T-helper 2 cell treated with Interferon-gamma antibody and Interleukin-4, amounts not matched to agents 5 μg/mL and 100 μg/mL, for 36 hours (primary cell): ENCODE measurements around the gene MARK4.
"Not testable (repeated sequence)": the region's sequence is repeated elsewhere in the genome, so short reads cannot be mapped to it uniquely, and the experiment has no call there.

Source experiments
- DNase-seq: peaks from one replicate; pipeline ENCODE4 v3.0.0; 2021; ENCODE audit warnings: low spot score
- H3K27ac Mint-ChIP-seq: one replicate; pipeline ENCODE4 v1.8.0; 2021; ENCODE audit warnings: mild to moderate bottlenecking, mixed read lengths
- H3K27me3 Mint-ChIP-seq: one replicate; pipeline ENCODE4 v1.8.0; 2021; ENCODE audit warnings: low read depth, mixed read lengths
- H3K36me3 Mint-ChIP-seq: one replicate; pipeline ENCODE4 v1.8.0; 2021; ENCODE audit warnings: low read depth, mixed read lengths
- H3K4me1 Mint-ChIP-seq: one replicate; pipeline ENCODE4 v1.8.0; 2021; ENCODE audit warnings: low read depth, mixed read lengths
- H3K4me3 Mint-ChIP-seq: one replicate; pipeline ENCODE4 v1.8.0; 2022; ENCODE audit warnings: mild to moderate bottlenecking, moderate library complexity, mixed read lengths
- H3K9me3 Mint-ChIP-seq: one replicate; pipeline ENCODE4 v1.8.0; 2021; ENCODE audit warnings: mixed read lengths

The MARK4 gene

GRCh38 chr19:45312285-45312684, 61.2 kb downstream of the MARK4 start:
- H3K4me3 Mint-ChIP-seq, H3K36me3 Mint-ChIP-seq, DNase-seq, H3K4me1 Mint-ChIP-seq, H3K27ac Mint-ChIP-seq, H3K9me3 Mint-ChIP-seq: not testable (repeated sequence)
- H3K27me3 Mint-ChIP-seq, result peaks cover 12% of the 10 kb centered on the region

- H3K4me1 Mint-ChIP-seq, result no peaks in the 10 kb centered on the region
- no peaks in the 10 kb centered on the region for H3K36me3 Mint-ChIP-seq
- DNase-seq, result no peak
- H3K27ac Mint-ChIP-seq, result no peak overlapping the region
- no peaks in the 10 kb centered on the region for H3K9me3 Mint-ChIP-seq
- H3K4me3 Mint-ChIP-seq, result no peak overlapping the region
- peaks cover 19% of the 10 kb centered on the region for H3K27me3 Mint-ChIP-seq
Observed at GRCh38 chr19:45314708-45315245, 63.7 kb downstream of the MARK4 start.

GRCh38 chr19:45315304-45315703, 64.2 kb downstream of the MARK4 start:
- Mint-ChIP-seq H3K27ac (no peak overlapping the region), H3K27me3 (peaks cover 19% of the 10 kb centered on the region), H3K9me3 (no peaks in the 10 kb centered on the region), H3K4me1 (no peaks in the 10 kb centered on the region), H3K4me3 (no peak overlapping the region), H3K36me3 (no peaks in the 10 kb centered on the region)
- DNase-seq, result no peak

- H3K4me1 Mint-ChIP-seq, result no peaks in the 10 kb centered on the region
- H3K4me3 Mint-ChIP-seq, result no peak overlapping the region
- H3K27ac Mint-ChIP-seq, result no peak overlapping the region
- DNase-seq, result no peak
- H3K9me3 Mint-ChIP-seq, result no peaks in the 10 kb centered on the region
- peaks cover 39% of the 10 kb centered on the region for H3K27me3 Mint-ChIP-seq
- H3K36me3 Mint-ChIP-seq, result no peaks in the 10 kb centered on the region
Observed at GRCh38 chr19:45320997-45321775, 70.1 kb downstream of the MARK4 start.

GRCh38 chr19:45321848-45322247, 70.8 kb downstream of the MARK4 start:
- no peak overlapping the region for H3K27ac Mint-ChIP-seq
- H3K36me3 Mint-ChIP-seq, result no peaks in the 10 kb centered on the region
- DNase-seq, result no peak
- peaks cover 2% of the 10 kb centered on the region for H3K4me1 Mint-ChIP-seq
- no peaks in the 10 kb centered on the region for H3K9me3 Mint-ChIP-seq
- no peak overlapping the region for H3K4me3 Mint-ChIP-seq
- H3K27me3 Mint-ChIP-seq, result peaks cover 35% of the 10 kb centered on the region

- Mint-ChIP-seq H3K9me3 (no peaks in the 10 kb centered on the region), H3K4me1 (peaks cover 2% of the 10 kb centered on the region), H3K27ac (no peak overlapping the region), H3K36me3 (no peaks in the 10 kb centered on the region), H3K4me3 (no peak overlapping the region), H3K27me3 (peaks cover 33% of the 10 kb centered on the region)
- no peak for DNase-seq
Observed at GRCh38 chr19:45322311-45322710, 71.2 kb downstream of the MARK4 start.

GRCh38 chr19:45322744-45323281, 71.7 kb downstream of the MARK4 start, which contains the start of gene CKM:
Gene CKM (minus strand): TSS chr19:45322875. CDS start chr19:45319713, 3,162 bp downstream.
- Mint-ChIP-seq H3K4me3 (no peak within 1 kb of the TSS), H3K9me3 (no peaks in the 10 kb centered on the region), H3K27ac (no peak within 1 kb of the TSS), H3K4me1 (peaks cover 2% of the 10 kb centered on the region), H3K36me3 (no peaks in the 10 kb centered on the region), H3K27me3 (peaks cover 30% of the 10 kb centered on the region)
- no peak for DNase-seq

GRCh38 chr19:45323671-45324081, 72.6 kb downstream of the MARK4 start:
- DNase-seq, result no peak
- peaks cover 2% of the 10 kb centered on the region for H3K4me1 Mint-ChIP-seq
- H3K27ac Mint-ChIP-seq, result no peak overlapping the region
- H3K27me3 Mint-ChIP-seq, result peaks cover 26% of the 10 kb centered on the region
- no peak overlapping the region for H3K4me3 Mint-ChIP-seq
- H3K9me3 Mint-ChIP-seq, result no peaks in the 10 kb centered on the region
- no peaks in the 10 kb centered on the region for H3K36me3 Mint-ChIP-seq

- H3K27me3 Mint-ChIP-seq, result peaks cover 26% of the 10 kb centered on the region
- H3K9me3 Mint-ChIP-seq, result no peaks in the 10 kb centered on the region
- no peak overlapping the region for H3K27ac Mint-ChIP-seq
- no peaks in the 10 kb centered on the region for H3K36me3 Mint-ChIP-seq
- no peak for DNase-seq
- peaks cover 2% of the 10 kb centered on the region for H3K4me1 Mint-ChIP-seq
- H3K4me3 Mint-ChIP-seq, result no peak overlapping the region
Observed at GRCh38 chr19:45324349-45324907, 73.4 kb downstream of the MARK4 start.

- no peak overlapping the region for H3K4me3 Mint-ChIP-seq
- H3K27me3 Mint-ChIP-seq, result peaks cover 16% of the 10 kb centered on the region
- H3K9me3 Mint-ChIP-seq, result no peaks in the 10 kb centered on the region
- no peak overlapping the region for H3K27ac Mint-ChIP-seq
- no peaks in the 10 kb centered on the region for H3K36me3 Mint-ChIP-seq
- DNase-seq, result no peak
- H3K4me1 Mint-ChIP-seq, result peaks cover 2% of the 10 kb centered on the region
Observed at GRCh38 chr19:45327404-45328143, 76.5 kb downstream of the MARK4 start.

GRCh38 chr19:45331411-45331810, 80.3 kb downstream of the MARK4 start:
- Mint-ChIP-seq H3K36me3 (no peaks in the 10 kb centered on the region), H3K9me3 (no peaks in the 10 kb centered on the region), H3K27me3 (peaks cover under 1% of the 10 kb centered on the region), H3K27ac (no peak overlapping the region), H3K4me1 (peaks cover under 1% of the 10 kb centered on the region), H3K4me3 (no peak overlapping the region)
- DNase-seq, result no peak

GRCh38 chr19:45333609-45334303, 82.7 kb downstream of the MARK4 start:
- DNase-seq, result no peak
- Mint-ChIP-seq H3K36me3 (no peaks in the 10 kb centered on the region), H3K27me3 (peaks cover 7% of the 10 kb centered on the region), H3K4me3 (no peak overlapping the region), H3K9me3 (no peaks in the 10 kb centered on the region), H3K4me1 (peaks cover 4% of the 10 kb centered on the region), H3K27ac (no peak overlapping the region)

- DNase-seq, H3K27ac Mint-ChIP-seq, H3K27me3 Mint-ChIP-seq, H3K4me3 Mint-ChIP-seq, H3K9me3 Mint-ChIP-seq, H3K4me1 Mint-ChIP-seq, H3K36me3 Mint-ChIP-seq: not testable (repeated sequence)
Observed at GRCh38 chr19:45334881-45335280, 83.8 kb downstream of the MARK4 start.
